Keratinocyte (primary cell): Measurements from ENCODE around the gene NSUN2. TPM values are rescaled to one million over a fixed set of nuclear protein-coding genes. Genes with fewer than 3 reads are reported as not detected.

ENCODE experiments used
- DNase-seq: peaks from one replicate; pipeline ENCODE4 v3.0.0-alpha.2; 2011; ENCODE audit warnings: low read depth, missing footprints, low spot score
- FAIRE-seq: peaks from 2 replicates; lab custom pipeline; 2011; peaks lifted over from hg19 to GRCh38; lab: Jason Lieb, UNC
- H2AFZ ChIP-seq: 2 replicates; pipeline ENCODE4 v1.6.0; 2012; ENCODE audit warnings: low read length, control low read depth, inconsistent platforms; ENCODE audit not compliant: control insufficient read depth
- H3K27ac ChIP-seq: 2 replicates; pipeline ENCODE4 v1.5.1; 2011; ENCODE audit warnings: low read length; ENCODE audit not compliant: control insufficient read depth, insufficient read depth
- H3K27me3 ChIP-seq: 3 replicates; pipeline ENCODE4 v1.6.0; 2011; ENCODE audit warnings: low read length; ENCODE audit not compliant: control insufficient read depth, insufficient read depth; ENCODE audit errors: extremely low read depth
- H3K36me3 ChIP-seq, 2 experiments: 2 replicates in 1 of 2; 3 replicates in 1 of 2; pipeline ENCODE4 v1.5.1; 2011; ENCODE audit warnings: low read length in 2 of 2, mild to moderate bottlenecking in 1 of 2; ENCODE audit not compliant: control insufficient read depth in 2 of 2, insufficient read depth in 2 of 2; ENCODE audit errors: extremely low read depth in 1 of 2
- H3K4me1 ChIP-seq: 3 replicates; pipeline ENCODE4 v1.5.1; 2011; ENCODE audit warnings: low read length; ENCODE audit not compliant: control insufficient read depth, insufficient read depth; ENCODE audit errors: extremely low read depth
- H3K4me2 ChIP-seq: 3 replicates; pipeline ENCODE4 v1.6.0; 2011; ENCODE audit warnings: low read depth, low read length; ENCODE audit not compliant: control insufficient read depth, insufficient read depth; ENCODE audit errors: extremely low read depth
- H3K4me3 ChIP-seq, 3 experiments: fragments of 200-600 bp in 1 of 3; sonication (generic) in 1 of 3; 2 replicates in 2 of 3; 3 replicates in 1 of 3; pipeline ENCODE4 v1.5.1; 2011 to 2016; ENCODE audit warnings: low read length in 3 of 3, mild to moderate bottlenecking in 3 of 3, control low read depth in 2 of 3, inconsistent platforms in 1 of 3, low read depth in 1 of 3, mixed read lengths in 1 of 3, mixed run types in 1 of 3, moderate library complexity in 1 of 3; ENCODE audit not compliant: control insufficient read depth in 2 of 3, insufficient read depth in 2 of 3; ENCODE audit errors: extremely low read depth in 1 of 3
- H3K79me2 ChIP-seq: 2 replicates; pipeline ENCODE4 v1.6.0; 2012; ENCODE audit warnings: low read length; ENCODE audit not compliant: control insufficient read depth, insufficient read depth
- H3K9ac ChIP-seq: 3 replicates; pipeline ENCODE4 v1.6.0; 2011; ENCODE audit warnings: low read length; ENCODE audit not compliant: control insufficient read depth, insufficient read depth; ENCODE audit errors: extremely low read depth
- H3K9me1 ChIP-seq: 3 replicates; pipeline ENCODE4 v1.6.0; 2011; ENCODE audit warnings: low read length; ENCODE audit not compliant: control insufficient read depth, insufficient read depth; ENCODE audit errors: extremely low read depth
- H3K9me3 ChIP-seq: 2 replicates; pipeline ENCODE4 v1.5.1; 2012; ENCODE audit warnings: low read depth, low read length; ENCODE audit not compliant: control insufficient read depth
- H4K20me1 ChIP-seq: 3 replicates; pipeline ENCODE4 v1.6.0; 2011; ENCODE audit warnings: low read length; ENCODE audit not compliant: control insufficient read depth, insufficient read depth; ENCODE audit errors: extremely low read depth
- CTCF ChIP-seq, 3 experiments: IDR thresholded peaks in 1 of 3; conservative IDR thresholded peaks in 1 of 3; optimal IDR thresholded peaks in 1 of 3; 2 replicates in 2 of 3; 3 replicates in 1 of 3; pipeline versions ENCODE3 to v1.5.1; 2011; ENCODE audit warnings: low read length in 3 of 3, mild to moderate bottlenecking in 3 of 3, moderate library complexity in 2 of 3, control low read depth in 1 of 3, inconsistent platforms in 1 of 3; ENCODE audit not compliant: insufficient read depth in 2 of 3; ENCODE audit errors: extremely low read depth in 1 of 3
- EZH2 ChIP-seq: IDR thresholded peaks from one replicate; pipeline ENCODE4 v1.6.1; 2012; ENCODE audit warnings: inconsistent platforms, mild to moderate bottlenecking, low read length, moderate library complexity
- dilution Hi-C: fragments of 300-500 bp; cut with MboI; formaldehyde crosslinking; loops from one replicate; pipeline ENCODE4 v1.7.0; 2020; ENCODE audit warnings: low sequenced_read_pairs; ENCODE audit not compliant: extremely low pct_ligation_motif_present
- polyA plus RNA-seq, 5 experiments: library from polyadenylated mRNA; depleted of rRNA in 3 of 5; stranded (reverse) in 3 of 5; stranded (forward) in 1 of 5; unstranded in 1 of 5; fragments of >200 nt; gene quantifications; 1 replicate in 1 of 5; 2 replicates in 3 of 5; 3 replicates in 1 of 5; pipeline versions ENCODE4 v1.2.1 to v1.2.3, GENCODE V29; 2011 to 2012; ENCODE audit warnings: missing spikeins in 2 of 5, low read depth in 1 of 5, low replicate concordance in 1 of 5

NSUN2 gene
- polyA plus RNA-seq, 1 donor (not counting 4 experiments of a cell fraction or from before 2014, with no cell fraction given) = 91.2 TPM

DNA sequence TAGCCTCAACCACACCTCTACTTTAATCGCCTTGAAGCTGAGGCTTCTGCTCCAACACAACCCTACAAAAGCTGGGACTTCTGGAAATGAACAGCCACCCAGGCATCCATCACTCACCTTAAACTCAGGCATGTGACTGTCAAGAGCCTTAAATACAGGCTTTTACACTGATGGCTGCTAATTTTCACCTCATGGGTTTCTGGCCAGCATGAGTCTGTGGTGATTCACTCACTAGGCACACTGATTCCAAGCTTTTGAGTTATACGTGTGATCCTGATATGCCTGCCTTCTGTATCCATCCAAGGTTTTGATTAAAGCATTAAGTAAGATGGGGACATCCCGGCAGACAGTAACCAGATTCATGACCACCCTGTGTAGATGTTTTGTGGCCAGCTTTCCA is 8.9 kb downstream of the NSUN2 start:
- H3K9me1 ChIP-seq = no peaks in the 10 kb centered on the region
- H2AFZ ChIP-seq = no peak overlapping the region
- dilution Hi-C loops = no loop called here
- no peak overlapping the region for H3K27ac ChIP-seq
- H3K4me3 ChIP-seq = no peak overlapping the region
- no peaks in the 10 kb centered on the region for H3K9me3 ChIP-seq
- H3K27me3 ChIP-seq = no peaks in the 10 kb centered on the region
- peaks cover 81% of the 10 kb centered on the region for H3K79me2 ChIP-seq
- no peak for FAIRE-seq
- TF ChIP-seq EZH2 = no peak
- no peak for TF ChIP-seq CTCF (optimal IDR thresholded peaks at IDR 0.05 in 1 of 3, IDR thresholded peaks at IDR 0.05 in 1 of 3, conservative IDR thresholded peaks at IDR 0.05 in 1 of 3; ENCODE audit: extremely low read depth in 1 of 3, insufficient read depth in 2 of 3, low read length in 3 of 3)
- H3K4me2 ChIP-seq = no peak overlapping the region
- H3K36me3 ChIP-seq = peaks cover 44 to 54% of the 10 kb centered on the region in 2 experiments
- H3K9ac ChIP-seq = no peak overlapping the region
- DNase-seq = no peak
- peaks cover 8% of the 10 kb centered on the region for H4K20me1 ChIP-seq
- H3K4me1 ChIP-seq = no peaks in the 10 kb centered on the region

- Histone ChIP-seq H3K36me3 (peaks cover 47 to 53% of the 10 kb centered on the region in 2 experiments), H3K27me3 (no peaks in the 10 kb centered on the region), H3K27ac (no peak overlapping the region), H3K9ac (no peak overlapping the region), H3K4me1 (no peaks in the 10 kb centered on the region), H3K4me2 (no peak overlapping the region), H3K4me3 (no peak overlapping the region), H2AFZ (no peak overlapping the region), H3K9me1 (no peaks in the 10 kb centered on the region), H3K79me2 (peaks cover 77% of the 10 kb centered on the region), H4K20me1 (peaks cover 8% of the 10 kb centered on the region), H3K9me3 (no peaks in the 10 kb centered on the region)
- no peak for TF ChIP-seq CTCF (optimal IDR thresholded peaks at IDR 0.05 in 1 of 3, IDR thresholded peaks at IDR 0.05 in 1 of 3, conservative IDR thresholded peaks at IDR 0.05 in 1 of 3; ENCODE audit: extremely low read depth in 1 of 3, insufficient read depth in 2 of 3, low read length in 3 of 3)
- dilution Hi-C loops = no loop called here
- FAIRE-seq (no peak), DNase-seq (no peak)
Measured at GRCh38 chr5:6623228-6623627, 9.6 kb downstream of the NSUN2 start.
